Natural killer cell (primary cell): Measurements from ENCODE around the gene KRTAP5-3. TPM values are rescaled to one million over a fixed set of nuclear protein-coding genes. Genes with fewer than 3 reads are reported as not detected.

Experiments
- ATAC-seq, 3 donors: fragments of 150-1000 bp in 2 of 3; fragments of 200-7000 bp in 1 of 3; cut with Tn5 transposase; 1 replicate in 1 of 3; 2 replicates in 2 of 3; pipeline ENCODE4 v1.10.0; 2021; ENCODE audit warnings: mild to moderate bottlenecking in 2 of 3, moderate library complexity in 2 of 3
- DNase-seq, 2 donors: peaks; one replicate each; pipeline versions ENCODE4 v3.0.0 to v3.0.0-alpha.2; 2013 to 2021; ENCODE audit warnings: mixed read lengths in 1 of 2
- H3K27ac ChIP-seq: one replicate; pipeline ENCODE4 v1.5.1; 2013; ENCODE audit warnings: mild to moderate bottlenecking, low read length
- H3K27me3 ChIP-seq: one replicate; pipeline ENCODE4 v1.6.1; 2013; ENCODE audit warnings: low read length; ENCODE audit not compliant: control insufficient read depth, insufficient read depth
- H3K36me3 ChIP-seq: one replicate; pipeline ENCODE4 v1.6.1; 2013; ENCODE audit warnings: low read length; ENCODE audit not compliant: control insufficient read depth, insufficient read depth
- H3K4me1 ChIP-seq: one replicate; pipeline ENCODE4 v1.6.1; 2013; ENCODE audit warnings: low read length; ENCODE audit not compliant: control insufficient read depth, insufficient read depth
- H3K4me3 ChIP-seq: one replicate; pipeline ENCODE4 v1.5.1; 2013; ENCODE audit warnings: low read length
- H3K9me3 ChIP-seq: one replicate; pipeline ENCODE4 v1.6.1; 2013; ENCODE audit warnings: low read length; ENCODE audit not compliant: control insufficient read depth, insufficient read depth
- H3K27ac Mint-ChIP-seq, 2 donors: one replicate each; pipeline ENCODE4 v1.8.0; 2022; ENCODE audit warnings: mild to moderate bottlenecking in 2 of 2, mixed read lengths in 2 of 2, moderate library complexity in 1 of 2
- H3K27me3 Mint-ChIP-seq, 2 donors: one replicate each; pipeline ENCODE4 v1.8.0; 2022; ENCODE audit warnings: low read depth in 2 of 2, mixed read lengths in 2 of 2
- H3K36me3 Mint-ChIP-seq: one replicate; pipeline ENCODE4 v1.8.0; 2022; ENCODE audit warnings: mixed read lengths
- H3K4me1 Mint-ChIP-seq, 2 donors: one replicate each; pipeline ENCODE4 v1.8.0; 2022; ENCODE audit warnings: mixed read lengths in 2 of 2
- H3K4me3 Mint-ChIP-seq: one replicate; pipeline ENCODE4 v1.8.0; 2022; ENCODE audit warnings: mild to moderate bottlenecking, moderate library complexity, mixed read lengths
- H3K9me3 Mint-ChIP-seq, 2 donors: one replicate each; pipeline ENCODE4 v1.8.0; 2022; ENCODE audit warnings: mixed read lengths in 2 of 2
- CTCF ChIP-seq: fragments of 200-600 bp; IDR thresholded peaks from one replicate; pipeline ENCODE4 v1.8.0; 2022; ENCODE audit warnings: antibody characterized with exemption
- WGBS: methylation state at CpG from one replicate; pipeline ENCODE4 v1.1.7; 2013; ENCODE audit warnings: missing lambda C conversion rate; ENCODE audit not compliant: insufficient coverage; 5-methylcytosine and 5-hydroxymethylcytosine counted together
- intact Hi-C: fragments of 100-400 bp; cut with micrococcal nuclease; formaldehyde crosslinking; loops from one replicate; pipeline ENCODE4 v1.14.2; 2022
- total RNA-seq, 4 donors: library from RNA; stranded (reverse); fragments of 120-200 nt in 1 of 4; gene quantifications; one replicate each; pipeline versions ENCODE4 v1.2.3 to v1.2.4, GENCODE V29; 2013 to 2022

KRTAP5-3 gene
- total RNA-seq, 3 donors from 2014 or later (not counting 1 experiment from before 2014, with no cell fraction given): not detected

DNA sequence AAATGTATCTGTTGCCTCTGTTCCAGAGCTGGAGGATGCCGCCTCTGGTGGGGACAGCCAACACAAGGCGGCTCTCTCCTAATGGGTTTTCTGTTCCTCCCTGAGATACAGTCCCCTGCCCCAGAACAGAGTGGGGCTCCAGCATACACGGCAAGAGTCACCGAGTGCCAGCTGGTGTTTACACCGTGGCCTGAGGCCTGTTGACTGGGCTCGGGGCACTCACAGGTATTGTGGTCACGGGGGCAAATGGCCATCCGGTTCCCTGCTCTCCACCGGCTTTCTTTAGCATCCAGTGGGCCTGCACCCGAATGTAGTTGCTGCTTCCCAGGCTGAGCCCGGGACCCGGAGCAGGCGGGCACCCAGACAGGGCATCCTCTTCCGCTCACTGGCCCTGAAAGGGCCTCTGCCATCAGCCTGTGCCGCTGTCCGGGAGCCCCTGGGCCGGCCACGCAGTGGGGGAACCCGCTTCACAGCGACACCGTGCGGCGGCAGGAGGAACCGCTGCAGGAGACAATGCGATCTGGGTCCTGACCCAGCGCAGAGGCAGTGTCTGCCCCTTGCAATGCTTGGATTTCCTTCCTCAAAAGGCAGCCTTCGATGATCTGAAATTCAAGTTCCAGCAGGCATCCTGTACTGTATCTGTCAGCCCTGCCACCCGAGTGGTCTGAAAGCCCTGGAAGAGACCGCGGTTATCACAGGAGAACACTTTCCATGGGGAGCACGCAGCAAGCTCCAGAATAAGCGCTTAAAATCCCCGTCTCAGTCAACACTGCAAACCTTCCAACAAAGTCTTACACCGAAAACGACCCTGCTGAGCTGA, 20.5 kb upstream of the KRTAP5-3 start:
- Histone ChIP-seq H3K4me3 (no peak overlapping the region), H3K9me3 (no peaks in the 10 kb centered on the region), H3K27ac (no peak overlapping the region), H3K27me3 (peaks cover 7% of the 10 kb centered on the region), H3K4me1 (peaks cover 9% of the 10 kb centered on the region), H3K36me3 (no peaks in the 10 kb centered on the region)
- DNase-seq (peak; percentile 61 to 78), ATAC-seq (peak; percentile 82 to 99 (median 98))
- H3K27me3 Mint-ChIP-seq: peaks cover 31 to 51% of the 10 kb centered on the region in 2 donors
- intact Hi-C loops: loop anchor here (5.0 kb wide), 1 partner anchor 81 kb away; no protein-coding TSS in a partner anchor
- TF ChIP-seq CTCF: peak; percentile 85
- WGBS: 24% methylated on average over 35 of the region's 35 CpGs
- no peak overlapping the region for H3K27ac Mint-ChIP-seq
- no peaks in the 10 kb centered on the region for H3K36me3 Mint-ChIP-seq
- H3K4me1 Mint-ChIP-seq: no peaks in the 10 kb centered on the region
- H3K4me3 Mint-ChIP-seq: no peak overlapping the region
- H3K9me3 Mint-ChIP-seq: no peaks in the 10 kb centered on the region

- peaks cover 9% of the 10 kb centered on the region for H3K4me1 ChIP-seq
- Mint-ChIP-seq H3K27ac (no peak overlapping the region), H3K9me3 (no peaks in the 10 kb centered on the region), H3K36me3 (no peaks in the 10 kb centered on the region), H3K4me1 (no peaks in the 10 kb centered on the region), H3K27me3 (peaks cover 21 to 38% of the 10 kb centered on the region in 2 donors), H3K4me3 (no peak overlapping the region)
- WGBS: 87% methylated on average over 13 of the region's 13 CpGs
- no peak for ATAC-seq
- no peak overlapping the region for H3K4me3 ChIP-seq
- H3K9me3 ChIP-seq: no peaks in the 10 kb centered on the region
- intact Hi-C loops: loop anchor here (5.0 kb wide), 1 partner anchor 78 kb away; no protein-coding TSS in a partner anchor
- peaks cover 7% of the 10 kb centered on the region for H3K27me3 ChIP-seq
- no peak for DNase-seq
- no peak for TF ChIP-seq CTCF
- H3K36me3 ChIP-seq: no peaks in the 10 kb centered on the region
- H3K27ac ChIP-seq: no peak overlapping the region
Measured at GRCh38 chr11:1625541-1625940, 17.3 kb upstream of the KRTAP5-3 start.

- H3K4me3 Mint-ChIP-seq: no peak overlapping the region
- H3K27me3 Mint-ChIP-seq: peaks cover 20 to 44% of the 10 kb centered on the region in 2 donors
- H3K4me1 ChIP-seq: peaks cover 9% of the 10 kb centered on the region
- TF ChIP-seq CTCF: no peak
- intact Hi-C loops: loop anchor here (5.0 kb wide), 1 partner anchor 77 kb away; no protein-coding TSS in a partner anchor
- H3K27ac ChIP-seq: no peak overlapping the region
- H3K27me3 ChIP-seq: peaks cover 7% of the 10 kb centered on the region
- no peak overlapping the region for H3K27ac Mint-ChIP-seq
- no peaks in the 10 kb centered on the region for H3K9me3 ChIP-seq
- H3K36me3 ChIP-seq: no peaks in the 10 kb centered on the region
- no peaks in the 10 kb centered on the region for H3K9me3 Mint-ChIP-seq
- H3K36me3 Mint-ChIP-seq: no peaks in the 10 kb centered on the region
- no peak for DNase-seq
- 87% methylated on average over 16 of the region's 16 CpGs for WGBS
- peaks cover 0 to under 1% of the 10 kb centered on the region in 2 donors for H3K4me1 Mint-ChIP-seq
- no peak overlapping the region for H3K4me3 ChIP-seq
- no peak for ATAC-seq
Measured at GRCh38 chr11:1624621-1625020, 16.4 kb upstream of the KRTAP5-3 start.
